Activated T-helper 9 cell treated with anti-CD3 and anti-CD28 coated beads, Interleukin-2, amount 50 U/mL, for 16 hours (primary cell): ENCODE data around the gene TRIM17.

Experiments used
- DNase-seq: peaks from one replicate; pipeline ENCODE4 v3.0.0-alpha.2; 2020; ENCODE audit warnings: low read depth

Gene TRIM17

DNA sequence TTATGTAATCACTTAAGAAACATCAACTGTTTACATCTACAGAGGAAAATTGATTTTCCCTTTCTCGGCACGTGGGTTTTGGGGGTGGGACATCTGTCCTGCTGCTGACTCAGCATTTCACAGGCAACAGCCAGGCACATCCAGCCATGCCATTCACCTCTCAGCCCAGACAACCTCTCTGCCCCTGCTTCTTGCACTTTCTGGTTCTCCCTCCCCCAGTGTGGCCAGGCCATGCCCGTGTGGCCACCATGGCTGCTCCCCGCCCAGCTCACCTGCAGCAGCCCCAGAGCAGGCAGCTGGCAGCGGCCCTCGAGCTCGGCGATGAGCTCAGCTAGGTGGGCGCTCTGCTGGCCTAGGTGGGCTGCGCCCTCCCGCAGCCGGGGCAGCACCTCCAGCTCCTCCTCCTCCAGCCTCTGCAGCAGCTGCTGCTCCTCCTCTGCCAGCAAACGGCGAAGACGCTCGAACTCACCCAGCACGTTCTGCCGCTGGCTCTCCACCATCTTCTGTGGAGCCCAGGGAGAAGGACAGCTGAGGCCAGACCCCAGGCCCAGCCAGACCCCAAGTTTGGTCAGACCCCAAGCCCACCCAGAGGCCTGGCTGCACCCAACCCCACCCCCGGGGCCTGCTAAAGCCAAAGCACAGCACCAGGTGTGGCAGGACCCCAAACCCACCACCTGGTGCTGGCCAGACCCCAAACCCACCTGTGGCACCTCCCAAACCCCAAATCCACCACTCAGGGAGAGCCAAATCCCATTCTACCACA, 15.8 kb downstream of the TRIM17 start:
- DNase-seq = no peak

DNA sequence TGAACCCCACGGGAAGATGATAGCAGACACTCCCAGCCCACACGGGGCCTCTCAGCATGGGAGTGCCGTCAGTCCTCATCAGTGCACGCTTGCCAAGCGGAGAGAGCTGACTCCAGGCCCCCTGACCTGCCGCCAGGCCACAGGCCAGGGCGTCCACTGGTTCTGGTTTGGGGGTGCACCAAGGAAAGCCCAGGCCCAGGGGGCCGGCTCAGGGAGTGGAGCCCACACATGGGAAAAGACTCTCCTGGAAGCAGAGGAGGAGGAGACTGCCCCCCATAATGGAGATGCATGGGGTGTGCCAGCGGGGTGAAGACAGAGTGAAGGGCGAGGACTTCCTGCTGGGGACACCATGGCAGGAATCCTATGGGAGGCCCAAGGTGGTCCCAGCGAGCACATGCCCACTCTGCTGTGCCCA, 16.4 kb downstream of the TRIM17 start:
- no peak for DNase-seq

DNA sequence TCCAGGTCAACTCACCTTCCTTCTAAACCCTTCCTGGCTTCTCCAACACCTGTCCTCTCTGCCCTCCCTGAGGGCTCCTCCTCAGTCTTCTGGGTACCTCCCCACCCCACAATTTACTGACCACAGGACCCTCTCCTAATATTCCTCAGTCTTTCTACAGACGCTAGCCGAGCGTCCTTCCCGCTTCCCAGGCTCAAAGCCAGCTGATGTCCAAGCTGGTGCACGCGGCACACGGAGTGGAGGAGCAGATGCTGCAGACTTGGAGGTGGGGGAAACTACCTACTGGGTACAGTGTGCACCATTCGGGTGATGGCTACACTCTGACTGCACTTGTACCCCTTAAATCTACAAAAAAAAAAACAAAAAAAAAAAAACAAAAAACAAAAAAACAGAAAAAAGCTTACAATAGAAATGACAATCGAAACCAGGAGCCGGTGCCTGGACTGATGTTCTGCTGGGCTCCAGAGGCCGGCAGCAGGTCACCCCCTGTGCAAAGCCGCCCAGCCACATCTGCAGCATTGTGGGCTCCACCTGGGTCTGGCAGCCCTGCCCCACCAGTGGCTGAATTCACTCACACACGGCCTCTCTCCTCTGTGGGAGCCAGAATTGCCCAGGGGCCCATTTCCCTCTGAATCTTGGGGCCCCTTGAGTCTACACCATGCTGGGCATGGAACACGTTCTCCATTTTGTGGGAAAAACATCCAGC, 17.0 kb downstream of the TRIM17 start:
- DNase-seq = no peak

DNA sequence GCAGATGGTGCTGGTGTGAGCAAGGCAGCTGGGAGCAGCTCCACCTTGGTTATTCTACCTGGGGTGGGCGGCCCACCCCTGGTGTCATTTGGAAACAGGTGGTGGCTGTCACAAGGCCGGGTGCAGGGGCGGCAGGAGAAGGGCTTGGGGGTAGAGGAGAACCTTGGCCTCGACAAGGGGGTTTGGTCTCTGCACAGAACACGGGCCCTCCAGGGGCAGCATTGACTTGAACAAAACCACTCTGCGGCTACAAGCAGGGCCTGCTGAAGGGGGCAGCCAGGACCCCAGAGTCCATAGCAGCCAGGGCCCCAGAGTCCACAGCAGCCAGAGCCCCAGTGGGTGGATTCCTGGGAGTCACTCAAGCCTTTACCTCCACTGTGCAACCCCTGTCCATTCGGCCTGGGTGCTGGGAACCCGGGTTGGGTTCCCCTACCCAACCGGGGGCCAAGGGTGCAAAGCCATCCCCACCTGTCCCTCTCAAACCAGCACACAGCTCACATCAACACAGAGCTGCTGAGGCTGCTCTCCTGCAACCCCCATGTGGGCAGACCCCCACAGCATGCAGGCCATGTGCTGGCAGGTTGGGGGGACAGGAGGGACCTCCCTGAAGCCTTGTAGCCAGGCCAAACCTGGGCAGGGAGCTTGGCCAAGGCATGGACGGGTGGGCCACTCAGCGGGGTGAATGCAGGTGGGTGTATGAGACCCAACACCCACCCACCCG, 17.8 kb downstream of the TRIM17 start:
- no peak for DNase-seq

DNA sequence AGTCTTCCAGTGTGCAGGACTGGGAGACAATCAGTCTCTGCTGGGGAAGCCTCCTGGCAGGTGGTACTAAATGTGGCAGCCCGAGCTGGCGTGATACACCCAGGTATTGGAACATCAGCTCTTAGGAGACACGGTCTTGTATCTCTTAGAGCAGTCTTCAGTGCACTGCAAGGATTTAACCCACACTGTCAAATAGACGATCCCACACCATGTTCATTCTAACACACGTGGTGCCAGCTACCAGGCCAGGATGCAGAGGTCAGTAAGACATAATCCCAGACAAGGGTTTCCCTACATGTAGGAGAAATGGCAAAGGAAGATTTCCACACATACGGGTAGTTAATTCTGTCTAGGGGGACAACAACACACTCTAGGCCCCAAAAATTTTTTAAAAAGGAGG, 18.7 kb downstream of the TRIM17 start:
- no peak for DNase-seq

DNA sequence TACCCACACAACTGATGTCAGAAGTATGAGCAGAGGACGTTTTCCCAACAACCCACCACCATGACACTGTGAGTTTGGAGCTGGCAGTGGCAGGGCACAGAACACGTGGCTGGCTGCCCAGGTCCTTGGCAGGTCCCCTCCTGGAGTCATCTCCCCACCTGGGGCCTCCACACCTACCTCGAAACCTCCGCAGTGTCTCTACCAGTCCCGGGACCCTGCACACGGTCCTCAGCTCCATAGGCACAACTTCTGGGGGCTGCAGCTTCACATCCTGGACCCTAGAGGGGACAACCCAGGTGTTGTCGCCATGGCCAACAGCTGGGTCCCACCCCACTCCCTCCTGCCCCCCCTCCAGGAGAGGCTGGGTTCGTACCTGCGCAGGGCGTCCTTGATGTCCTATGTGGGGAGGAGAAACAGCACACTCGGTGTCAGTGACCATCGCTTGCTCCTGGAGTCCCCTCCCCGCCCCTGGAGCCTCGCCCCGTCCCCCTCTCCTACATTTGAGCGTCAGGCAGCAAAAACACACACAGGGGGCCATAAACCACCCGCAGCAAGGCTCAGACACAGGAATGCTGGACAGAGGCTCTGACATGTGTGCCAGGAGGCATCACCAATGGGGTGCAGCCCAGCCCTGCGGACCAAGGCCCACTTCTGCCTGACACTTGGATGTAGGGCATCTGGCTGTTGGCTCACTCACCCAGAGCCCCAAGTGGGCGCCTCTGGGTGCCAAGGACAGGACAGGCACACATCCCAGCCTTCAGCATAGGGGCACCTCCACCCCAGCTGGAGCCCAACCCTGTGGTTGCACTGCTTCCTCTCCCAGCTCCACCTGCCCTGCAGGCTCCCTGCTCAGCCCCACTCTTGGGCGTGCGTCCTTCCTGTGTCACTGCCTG, 19.6 kb downstream of the TRIM17 start:
- no peak for DNase-seq

DNA sequence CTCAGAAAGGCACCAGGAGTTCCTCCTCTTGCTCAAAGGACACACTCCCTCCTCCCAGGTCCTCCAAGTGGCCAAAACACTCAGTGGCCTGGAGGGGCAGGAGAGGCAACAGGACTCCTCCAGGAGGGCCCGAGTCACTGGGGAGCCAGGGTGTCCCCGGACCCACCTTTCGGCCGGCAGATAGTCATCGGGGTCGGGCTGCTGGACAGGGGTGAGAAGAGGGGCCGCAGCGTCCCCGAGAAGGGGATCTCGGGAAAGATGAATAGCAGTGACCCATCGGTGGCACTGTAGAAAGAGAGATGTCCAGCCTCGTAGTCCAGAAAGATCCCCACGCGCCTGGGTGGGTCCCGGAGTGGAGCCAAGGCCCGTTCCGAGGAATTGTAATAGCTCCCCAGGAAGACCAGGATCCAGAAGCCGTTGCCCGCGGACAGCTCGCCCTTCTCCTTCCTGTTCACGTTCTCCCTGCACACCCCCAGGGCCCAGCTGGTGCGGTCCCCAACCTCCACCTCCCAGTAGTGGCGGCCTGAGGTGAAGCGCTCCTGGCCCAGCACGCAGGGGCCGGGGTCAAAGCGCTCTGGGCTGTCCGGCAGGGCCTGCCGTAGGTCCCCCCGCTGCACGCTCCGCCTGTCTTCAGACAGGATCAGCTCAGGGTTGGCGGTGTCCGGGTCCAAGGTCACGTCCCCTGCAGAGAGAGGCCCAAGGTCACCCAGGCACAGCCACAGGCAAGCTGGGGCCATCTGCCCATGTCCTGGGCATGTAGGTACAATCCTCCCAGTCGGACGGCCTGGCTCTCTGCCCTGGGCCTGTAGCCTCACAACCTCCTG, 21.9 kb downstream of the TRIM17 start:
- DNase-seq = no peak

DNA sequence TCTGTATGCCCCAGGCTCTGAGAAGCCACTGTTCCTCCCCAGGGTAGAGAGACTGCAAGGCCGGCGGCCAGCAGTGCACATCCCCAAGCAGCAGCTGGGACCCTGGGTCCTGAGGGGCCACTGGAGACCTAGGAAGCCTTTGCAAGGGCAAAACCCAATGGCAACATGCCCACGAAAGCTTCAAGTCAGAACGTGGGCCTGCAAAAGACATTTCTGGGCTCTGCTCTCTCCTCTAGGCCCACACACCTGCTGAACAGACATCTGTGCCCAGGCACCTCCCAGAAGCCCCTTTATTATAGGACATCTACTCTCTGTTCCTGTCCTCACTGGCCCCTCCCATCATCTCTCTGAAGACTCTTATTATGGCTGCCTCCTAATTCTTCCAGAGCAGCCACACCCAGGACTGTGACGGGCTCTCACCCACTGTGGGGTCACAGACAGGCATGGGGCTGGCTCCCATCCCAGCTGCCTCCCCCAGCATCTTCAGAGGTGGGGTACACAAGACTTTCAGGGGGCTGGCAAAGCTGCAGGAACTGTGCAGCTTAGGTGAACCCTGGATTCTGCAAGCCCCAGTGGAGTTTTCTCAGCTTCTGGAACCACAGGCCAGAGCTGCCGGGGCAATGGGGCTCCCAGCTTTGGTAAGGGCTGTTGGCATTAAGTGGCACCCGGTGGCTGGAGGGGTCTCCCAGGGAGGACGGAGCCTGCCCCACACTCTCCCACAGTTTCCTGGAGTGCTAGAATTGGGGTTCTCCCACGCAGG, 22.7 kb downstream of the TRIM17 start:
- DNase-seq = no peak

DNA sequence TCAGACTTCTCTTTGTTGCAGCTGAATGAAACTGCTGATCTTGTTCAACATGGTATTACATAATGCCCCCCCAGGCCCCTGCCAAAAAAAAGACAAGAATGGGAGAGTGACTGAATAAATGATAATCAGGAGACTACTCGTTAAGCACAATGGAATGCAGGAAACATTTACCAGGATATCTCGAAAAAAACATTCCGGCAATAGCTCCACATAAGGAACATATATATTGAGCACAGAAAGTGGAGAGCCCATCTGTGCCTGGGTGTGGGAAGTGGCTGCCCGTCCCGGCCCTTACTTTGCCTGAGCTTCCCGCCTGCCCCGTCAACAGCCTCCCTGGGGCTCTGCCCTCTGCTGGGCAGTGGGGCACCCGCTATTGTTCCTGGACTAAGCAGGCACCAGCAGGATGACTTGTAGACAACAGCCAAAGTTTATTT, 23.4 kb downstream of the TRIM17 start:
- DNase-seq = no peak

DNA sequence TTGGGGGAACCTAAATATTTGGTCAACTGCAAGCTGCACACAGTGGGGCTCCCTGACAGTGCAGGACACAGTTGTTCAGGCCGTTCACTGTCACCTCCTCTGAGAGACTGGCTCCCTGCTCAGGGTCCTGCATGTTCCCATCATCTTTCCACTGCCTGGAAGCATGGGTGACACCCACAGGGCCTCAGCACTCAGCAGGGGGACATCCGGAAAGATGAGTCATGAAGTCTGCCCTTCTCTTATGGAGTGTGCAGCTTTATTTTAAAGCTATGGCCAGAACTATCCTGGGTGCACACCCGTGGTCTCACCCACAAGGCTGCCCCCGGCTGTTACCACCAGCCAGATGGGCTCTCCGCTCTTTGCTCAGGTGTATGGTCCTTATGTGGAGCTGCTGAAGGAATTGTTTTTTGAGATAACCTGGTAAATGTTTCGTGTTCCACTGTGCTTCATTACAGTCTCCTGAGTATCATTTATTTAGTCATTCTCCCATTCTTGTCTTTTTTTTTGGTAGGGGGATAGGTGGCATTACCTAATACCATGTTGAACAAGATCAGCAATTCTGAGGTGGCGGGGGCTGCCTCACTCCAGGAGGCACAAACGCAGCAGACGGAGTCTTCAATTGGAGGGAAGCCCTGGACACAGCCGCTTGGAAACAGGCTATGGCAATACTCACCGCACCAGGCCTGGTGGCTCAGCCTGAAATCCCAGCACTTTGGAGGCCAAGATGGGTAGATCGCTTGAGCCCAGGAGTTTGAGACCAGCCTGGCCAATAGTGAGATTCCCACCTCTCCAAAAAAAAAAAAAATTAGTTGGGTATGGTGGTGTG, 24.3 kb downstream of the TRIM17 start:
- DNase-seq = no peak

DNA sequence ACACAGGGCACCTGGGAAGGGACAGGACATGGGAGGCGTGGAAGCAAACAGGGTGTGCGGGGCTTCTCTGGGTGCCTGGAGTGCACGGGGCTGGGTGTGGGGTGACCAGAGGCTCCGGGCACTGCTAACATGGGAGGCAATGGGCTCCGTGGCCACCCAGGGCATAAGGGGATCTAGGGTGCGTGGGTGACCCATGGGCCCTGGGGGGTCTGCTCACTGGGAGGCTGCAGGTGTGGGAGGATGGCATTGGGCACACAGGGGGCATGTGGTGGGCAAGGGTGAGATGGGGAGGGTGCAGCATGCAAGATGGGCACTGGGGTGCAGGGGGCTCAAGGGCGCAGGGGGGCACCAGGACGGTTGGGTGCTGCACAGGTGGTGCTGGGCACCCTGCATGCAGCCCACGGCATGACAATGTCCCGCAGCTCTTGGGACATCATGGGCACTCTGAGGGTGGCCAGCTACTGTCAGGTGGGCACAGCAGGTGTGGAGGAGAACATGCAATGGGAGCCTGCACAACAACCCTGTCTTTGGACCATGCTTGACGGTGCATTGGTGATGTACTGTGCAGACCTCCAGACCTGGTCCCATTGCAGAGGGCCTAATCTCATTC, 25.1 kb downstream of the TRIM17 start:
- no peak for DNase-seq

DNA sequence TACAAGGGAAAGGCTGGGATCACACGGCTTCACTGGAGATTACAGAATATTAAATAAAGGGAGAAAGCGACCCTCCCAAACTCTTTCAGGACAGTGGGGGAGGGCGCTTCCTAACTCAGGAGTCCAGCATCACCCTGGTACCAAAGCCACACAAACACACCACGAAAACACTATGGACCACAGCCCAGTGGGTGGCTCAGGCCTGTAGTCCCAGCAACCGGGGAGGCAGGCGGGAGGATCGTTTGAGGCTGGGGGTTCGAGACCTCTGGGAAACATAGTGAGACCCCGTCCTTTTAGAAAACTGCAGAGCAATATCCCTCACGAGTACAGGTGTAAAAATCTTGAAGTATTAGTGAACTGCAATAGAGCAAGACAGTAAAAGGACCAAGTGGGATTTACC, 26.0 kb downstream of the TRIM17 start:
- no peak for DNase-seq

DNA sequence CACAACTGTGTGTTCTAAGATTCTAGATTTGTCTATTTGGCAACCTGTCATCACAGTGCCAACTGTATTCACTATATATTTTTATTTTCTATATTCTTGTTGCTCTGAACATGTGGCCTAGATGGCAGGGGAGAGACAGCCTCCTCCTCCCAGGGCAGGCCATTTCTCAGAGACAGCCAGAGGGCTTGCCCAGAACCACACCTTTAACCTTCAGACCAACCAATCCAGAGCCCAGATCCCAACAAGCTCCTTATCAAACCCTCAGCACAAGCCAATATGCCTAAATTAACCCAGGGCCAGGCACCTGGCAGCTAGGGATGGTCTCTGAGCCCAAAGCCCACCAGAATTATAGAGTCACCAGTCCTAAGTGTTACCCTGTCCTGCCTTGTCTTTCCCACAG, 29.3 kb downstream of the TRIM17 start:
- no peak for DNase-seq

DNA sequence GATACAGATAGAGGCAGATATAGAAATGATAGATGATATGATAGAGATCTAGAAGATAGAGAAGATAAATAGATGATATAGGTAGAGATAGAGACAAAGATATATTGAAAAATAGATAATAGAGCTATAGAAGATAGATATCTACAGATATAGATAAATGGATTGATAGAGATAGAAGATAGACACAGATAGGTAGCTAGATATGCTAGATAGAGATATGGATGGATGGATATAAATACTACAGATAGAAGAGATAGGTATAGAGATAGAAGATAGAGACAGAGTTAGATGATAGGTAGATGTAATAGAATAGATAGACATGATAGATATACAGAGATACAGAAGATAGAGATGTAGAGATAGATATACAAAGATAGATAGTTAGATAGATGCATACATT, 31.4 kb downstream of the TRIM17 start:
- no peak for DNase-seq

DNA sequence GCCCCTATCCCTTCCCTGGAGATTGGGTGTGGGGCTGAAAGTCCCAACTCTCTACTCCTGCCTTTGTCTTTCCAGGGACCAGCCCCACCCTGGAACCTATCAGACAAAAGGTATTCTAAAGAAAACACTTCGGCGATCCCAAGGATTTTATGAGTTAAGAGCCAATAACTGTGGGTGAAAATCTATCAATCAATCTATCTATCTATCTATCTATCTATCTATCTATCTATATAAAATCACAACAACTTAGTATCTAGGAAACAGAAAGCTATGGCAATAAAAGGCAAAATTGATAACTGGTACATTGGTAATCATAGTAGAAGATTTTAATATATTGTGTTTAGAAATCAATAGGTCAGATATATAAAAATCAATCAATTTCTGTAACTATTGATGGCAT, 32.9 kb downstream of the TRIM17 start:
- no peak for DNase-seq

DNA sequence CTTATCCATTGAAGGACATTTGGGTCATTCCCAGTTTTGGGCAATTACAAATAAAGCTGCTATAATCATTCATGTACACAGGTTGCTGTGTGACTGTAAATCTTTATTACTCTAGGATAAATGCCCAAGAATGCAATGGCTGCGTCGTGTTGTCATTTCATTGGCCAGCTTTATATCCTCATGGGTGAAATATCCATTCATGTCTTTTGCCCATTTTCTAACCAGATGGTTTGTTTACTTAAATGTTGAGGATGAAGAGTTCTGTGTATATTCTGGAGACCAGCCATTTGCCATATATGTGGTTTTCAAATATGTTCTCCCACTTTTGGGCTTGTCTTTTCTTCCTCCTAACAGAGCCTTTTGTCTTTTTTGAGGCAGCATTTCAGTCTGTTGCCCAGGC, 35.3 kb downstream of the TRIM17 start:
- DNase-seq = no peak

DNA sequence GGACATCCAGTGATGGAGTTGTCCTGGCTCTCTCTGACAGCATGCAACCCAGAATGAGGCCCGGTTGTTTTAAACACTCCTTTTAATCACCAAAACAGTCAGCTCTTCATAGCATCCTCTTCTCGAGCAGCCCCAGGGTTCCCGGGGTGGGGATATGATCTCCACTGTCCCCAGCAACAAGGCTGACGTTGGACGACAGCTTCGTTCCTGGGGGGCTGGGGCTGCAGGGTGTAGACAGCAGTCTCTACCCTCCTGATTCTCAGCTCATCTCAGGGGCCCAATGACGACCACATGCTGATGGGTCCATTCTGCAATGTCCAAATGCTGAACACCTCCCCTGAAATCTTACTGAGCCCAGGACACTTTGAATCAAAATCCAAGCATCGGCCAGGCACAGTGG, 37.0 kb downstream of the TRIM17 start:
- no peak for DNase-seq

DNA sequence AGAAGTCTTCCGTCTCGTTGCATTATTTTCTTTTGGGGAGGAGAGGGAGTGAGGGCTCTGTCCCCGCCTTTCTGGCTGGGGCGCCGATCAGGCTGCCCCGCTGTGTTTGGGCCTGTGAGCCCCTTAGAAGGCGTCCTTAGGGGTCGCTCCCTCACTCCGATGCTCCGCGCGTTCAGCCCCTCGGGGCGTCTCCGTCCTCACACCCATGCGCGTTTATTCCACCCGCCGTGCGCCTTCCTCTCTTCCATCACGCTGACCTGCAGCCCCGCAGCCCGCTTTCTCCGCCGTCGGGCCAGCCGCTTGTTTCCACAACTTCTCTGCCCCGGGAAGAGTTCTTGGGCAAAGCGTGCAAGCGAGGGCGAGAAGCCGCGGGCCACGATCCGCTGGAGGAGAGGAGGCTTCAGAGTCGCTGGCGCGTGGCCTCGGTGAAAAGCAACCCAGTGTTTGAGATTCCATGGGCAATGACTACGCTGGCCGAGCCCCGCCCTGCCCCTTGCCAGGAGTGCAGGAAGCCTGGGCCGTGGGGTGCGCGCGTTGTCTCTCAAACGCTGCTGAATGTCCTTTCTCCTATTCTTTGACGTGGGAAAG, 37.7 kb downstream of the TRIM17 start:
- no peak for DNase-seq
